Measurements from ENCODE around the gene TEAD3.
"Not testable (repeated sequence)": the region's sequence is repeated elsewhere in the genome, so short reads cannot be mapped to it uniquely, and the experiment has no call there.

The TEAD3 gene

GRCh38 chr6:35496841-35497570 is at the start of gene TEAD3:
Gene TEAD3 (minus strand): TSS chr6:35497079.
- no peak for DNase-seq

DNA sequence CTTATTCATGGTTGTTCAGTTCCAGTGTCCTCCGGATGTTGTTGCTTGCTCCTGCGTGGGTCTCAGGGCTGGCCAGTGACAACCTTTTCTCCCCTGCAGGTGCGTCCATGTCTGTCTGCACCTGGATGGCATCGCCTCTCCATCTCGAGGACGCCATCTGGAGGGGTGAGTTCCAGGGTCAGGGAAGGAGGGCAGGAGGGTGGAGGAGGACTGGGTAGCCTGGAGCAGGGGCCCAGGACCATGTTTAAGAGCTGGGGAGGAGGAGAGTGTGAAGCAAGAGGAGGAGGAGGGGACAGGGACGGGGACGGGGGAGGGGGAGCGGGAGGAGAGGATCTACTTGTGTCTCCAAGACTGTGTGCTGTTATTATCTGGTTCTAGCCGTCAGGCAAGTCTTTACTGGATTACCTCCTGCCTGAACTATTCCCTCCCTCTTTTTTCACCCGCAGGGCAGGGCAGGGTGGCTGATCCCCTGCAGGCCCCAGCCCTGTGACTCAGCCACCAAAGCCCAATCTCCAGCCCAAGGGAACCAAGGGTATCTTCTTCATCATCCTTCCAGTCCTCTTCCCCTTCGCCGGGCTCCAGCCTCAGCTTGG is 48.0 kb upstream of the TEAD3 start:
- DNase-seq = no peak

- DNase-seq = no peak
Measured at GRCh38 chr6:35543459-35544193, 46.7 kb upstream of the TEAD3 start.

DNA sequence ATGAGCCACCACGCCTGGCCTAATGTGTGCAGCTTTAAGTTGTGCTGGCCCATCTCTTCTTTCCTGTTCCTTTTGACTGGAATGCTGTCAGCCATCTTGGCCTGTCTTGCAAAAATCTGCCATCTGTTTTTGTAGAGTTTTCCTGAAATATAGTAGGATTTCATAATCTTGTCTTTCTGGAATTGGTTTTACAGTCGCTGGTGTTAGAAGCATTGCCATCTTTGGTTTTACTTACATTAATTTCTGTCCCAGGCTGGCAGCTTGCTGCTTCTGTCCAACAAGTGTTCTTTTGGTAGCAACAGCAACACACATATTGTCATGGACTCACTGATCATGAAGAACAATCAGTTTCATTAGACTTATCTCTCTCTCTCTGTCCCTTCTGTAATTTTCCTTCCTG is 45.0 kb upstream of the TEAD3 start:
- DNase-seq = no peak

DNA sequence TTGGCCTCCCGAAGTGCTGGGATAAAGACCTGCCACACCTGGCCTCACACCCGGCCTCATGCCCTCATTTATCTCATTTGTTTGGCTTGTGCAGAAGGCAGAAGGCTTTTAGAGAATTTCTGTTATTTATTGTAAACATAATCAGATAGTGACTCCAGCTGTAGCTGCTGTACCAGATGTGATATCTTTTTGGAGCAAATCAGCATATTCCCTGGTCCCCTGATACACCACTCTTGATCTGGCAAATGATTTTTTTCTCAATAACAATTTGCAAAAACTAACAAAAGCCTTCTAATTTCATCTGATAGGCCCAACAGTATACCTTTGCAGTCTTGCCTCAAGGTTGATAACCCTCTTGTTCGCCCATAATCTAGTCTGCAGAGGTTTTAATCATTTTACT is 42.3 kb upstream of the TEAD3 start:
- no peak for DNase-seq

DNA sequence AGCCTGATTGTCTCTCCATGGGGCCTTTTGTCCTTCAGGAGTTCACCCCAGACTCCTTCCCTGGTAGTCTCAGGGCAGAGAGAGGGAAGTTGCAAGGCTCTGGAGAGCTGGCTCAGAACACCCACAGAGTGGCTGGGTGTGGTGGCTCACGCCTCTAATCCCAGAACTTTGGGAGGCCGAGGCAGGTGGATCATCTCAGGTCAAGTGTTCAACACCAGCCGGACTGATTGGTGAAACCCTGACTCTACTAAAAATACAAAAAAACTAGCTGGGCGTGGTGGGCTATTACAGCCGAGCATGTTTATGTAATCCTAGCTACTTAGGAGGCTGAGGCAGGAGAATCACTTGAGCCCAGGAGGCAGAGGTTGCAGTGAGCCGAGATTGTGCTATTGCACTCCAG is 39.0 kb upstream of the TEAD3 start:
- not testable (repeated sequence) for DNase-seq

DNA sequence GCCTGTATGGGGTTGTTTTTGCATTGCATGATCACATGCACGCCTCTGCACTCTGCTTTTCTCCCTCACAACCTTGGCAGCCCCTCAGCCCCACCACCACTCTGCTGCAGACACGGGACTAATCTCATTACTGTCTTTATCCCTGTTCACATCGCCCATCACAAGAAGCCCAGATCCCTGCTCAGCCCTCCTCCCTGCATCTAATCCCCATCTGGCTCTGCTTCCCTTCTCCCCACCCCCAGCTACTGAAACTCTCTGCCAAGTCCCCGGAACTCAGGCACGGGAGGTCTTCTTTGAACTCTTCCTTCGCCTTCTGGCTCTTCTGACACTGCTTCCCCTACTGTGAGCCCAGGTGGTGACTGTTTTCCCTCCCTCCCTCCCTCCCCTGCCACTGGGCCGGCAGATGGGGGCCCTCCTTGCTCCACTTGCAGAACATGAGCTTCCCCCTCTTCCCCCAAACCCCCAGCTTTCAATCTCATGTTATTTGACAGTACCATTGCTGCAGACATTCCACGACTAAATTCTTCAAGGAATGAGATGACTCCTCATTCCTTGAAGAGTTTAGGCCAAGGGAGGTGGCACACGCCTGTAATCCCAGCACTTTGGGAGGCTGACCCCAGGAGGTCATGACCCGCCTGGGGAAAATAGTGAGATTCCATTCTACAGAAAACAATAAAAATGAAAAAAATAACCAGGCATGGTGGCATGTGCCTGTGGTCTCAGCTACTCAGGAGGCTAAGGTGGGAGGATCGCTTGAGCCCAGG is 37.7 kb upstream of the TEAD3 start:
- DNase-seq = no peak

- DNase-seq = no peak
Measured at GRCh38 chr6:35533981-35534380, 37.1 kb upstream of the TEAD3 start.

DNA sequence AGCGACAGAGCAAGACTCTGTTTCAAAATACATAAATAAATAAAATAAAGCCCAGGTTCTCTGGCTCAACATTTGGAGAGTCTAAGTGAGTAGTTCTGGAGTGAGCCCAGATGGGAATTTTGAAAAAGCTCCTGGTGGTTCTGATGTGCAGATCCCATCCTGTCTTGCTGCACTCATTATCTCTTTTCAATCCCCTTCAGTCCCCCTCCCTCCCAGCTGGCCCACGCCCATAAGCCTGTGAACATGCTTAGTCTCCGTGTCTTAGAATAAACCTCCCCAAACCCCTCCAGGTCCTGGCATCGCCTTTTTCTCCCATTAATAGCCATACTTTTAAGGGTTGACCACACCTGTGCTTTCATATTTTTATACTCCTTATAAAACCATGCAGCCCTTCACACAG is 35.2 kb upstream of the TEAD3 start:
- no peak for DNase-seq

GRCh38 chr6:35524380-35525020 is 27.6 kb upstream of the TEAD3 start:
- no peak for DNase-seq

- DNase-seq = peak; percentile 26
Measured at GRCh38 chr6:35522660-35523658, 26.1 kb upstream of the TEAD3 start.

DNA sequence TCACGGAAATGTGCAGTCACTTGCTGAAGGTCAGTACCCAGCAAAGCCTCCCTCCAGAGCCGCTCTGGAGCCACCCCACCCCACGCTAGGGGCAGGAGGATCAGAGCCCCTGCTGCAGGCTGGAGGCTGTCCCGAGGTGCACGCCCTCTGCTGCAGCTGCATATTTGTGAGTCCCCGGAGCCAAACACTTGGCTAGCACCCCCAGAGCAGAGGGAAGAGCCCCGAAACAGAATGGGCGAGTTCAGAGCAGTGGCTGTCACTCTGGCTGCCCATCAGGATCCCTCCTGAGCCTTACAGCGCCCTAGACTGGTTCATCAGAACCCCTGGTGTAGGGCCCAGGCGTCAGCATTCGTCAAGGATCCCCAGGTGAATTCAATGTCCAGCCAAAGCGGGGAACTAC is 25.3 kb upstream of the TEAD3 start:
- no peak for DNase-seq

- DNase-seq = no peak
Measured at GRCh38 chr6:35521235-35521634, 24.4 kb upstream of the TEAD3 start.

GRCh38 chr6:35519313-35520015 is 22.6 kb upstream of the TEAD3 start:
- no peak for DNase-seq

- DNase-seq = no peak
Measured at GRCh38 chr6:35518566-35519312, 21.9 kb upstream of the TEAD3 start.

GRCh38 chr6:35517978-35518377 is 21.1 kb upstream of the TEAD3 start:
- DNase-seq = not testable (repeated sequence)

GRCh38 chr6:35516712-35517111 is 19.8 kb upstream of the TEAD3 start:
- DNase-seq = no peak

DNA sequence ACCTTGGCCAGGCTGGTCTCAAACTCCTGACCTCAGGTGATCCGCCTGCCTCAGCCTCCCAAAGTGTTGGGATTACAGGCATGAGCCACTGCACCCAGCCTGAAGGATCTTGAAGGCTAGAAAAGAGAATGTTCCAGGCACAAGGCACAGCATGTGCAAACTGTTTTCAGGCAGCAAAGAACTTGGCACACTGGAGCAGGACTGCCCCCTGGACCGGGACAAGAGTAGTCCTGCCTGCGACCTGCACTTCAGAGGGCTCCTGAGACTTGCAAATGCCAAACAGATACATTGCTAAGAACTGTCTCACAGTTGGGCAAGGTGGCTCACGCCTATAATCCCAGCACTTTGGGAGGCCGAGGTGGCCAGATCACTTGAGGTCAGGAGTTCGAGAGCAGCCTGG is 19.1 kb upstream of the TEAD3 start:
- DNase-seq = not testable (repeated sequence)

- DNase-seq = no peak
Measured at GRCh38 chr6:35514587-35514986, 17.7 kb upstream of the TEAD3 start.

DNA sequence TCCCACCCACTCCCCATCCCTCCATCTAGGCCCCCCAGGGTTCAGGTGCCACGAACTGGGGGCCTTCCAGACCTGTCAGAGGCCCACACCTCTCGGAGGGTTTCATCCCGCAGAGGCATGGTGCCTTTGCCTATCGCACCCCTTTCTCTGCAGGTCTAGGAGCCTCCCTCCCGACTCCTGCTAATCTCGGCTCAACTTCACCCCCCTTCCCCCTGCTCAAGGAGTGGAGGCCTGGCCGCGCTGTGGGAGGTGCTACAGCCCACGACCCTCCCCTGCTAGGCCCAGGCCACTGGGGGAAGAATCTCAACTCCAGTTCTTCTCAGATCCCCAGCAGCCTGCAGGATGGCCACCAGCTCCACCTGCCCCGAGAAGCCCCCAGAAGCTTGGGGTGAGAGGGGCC is 15.9 kb upstream of the TEAD3 start, which contains the start of gene TULP1:
Gene TULP1 (minus strand): TSS at position 157 of the 400 bp plus-strand sequence. CDS start 38 bp downstream, at position 119.
- DNase-seq = no peak

All from NCI-H748 treated with DMSO at 0.1 percent for 48 hours (cell line).